Transverse colon (tissue), 4 donors: ENCODE data around the gene PRKACB.

Experiments
- EP300 ChIP-seq: sonication (generic); formaldehyde crosslinking; IDR thresholded peaks from one replicate; pipeline ENCODE4 v1.6.1; 2017; ENCODE audit warnings: antibody characterized with exemption, low read depth
- POLR2A ChIP-seq: fragments of 450-650 bp; IDR thresholded peaks from one replicate; pipeline ENCODE4 v1.6.1; 2016; ENCODE audit warnings: antibody characterized with exemption, mild to moderate bottlenecking, moderate library complexity
- POLR2AphosphoS5 ChIP-seq, 3 donors: sonication (generic); formaldehyde crosslinking; IDR thresholded peaks; one replicate each; pipeline ENCODE4 v1.6.1; 2016; ENCODE audit warnings: antibody characterized with exemption in 3 of 3
- TF ChIP-seq, protein P1 (sequence below), 5 experiments: fragments of 200-600 bp in 3 of 5; fragments of 450-650 bp in 2 of 5; sonication (generic) in 3 of 5; IDR thresholded peaks; 1 replicate in 2 of 5; 2 replicates in 3 of 5; pipeline ENCODE4 v1.5.1; 2016 to 2017; ENCODE audit warnings: antibody characterized with exemption in 5 of 5, inconsistent platforms in 3 of 5, mild to moderate bottlenecking in 2 of 5, moderate library complexity in 1 of 5

DNA sequence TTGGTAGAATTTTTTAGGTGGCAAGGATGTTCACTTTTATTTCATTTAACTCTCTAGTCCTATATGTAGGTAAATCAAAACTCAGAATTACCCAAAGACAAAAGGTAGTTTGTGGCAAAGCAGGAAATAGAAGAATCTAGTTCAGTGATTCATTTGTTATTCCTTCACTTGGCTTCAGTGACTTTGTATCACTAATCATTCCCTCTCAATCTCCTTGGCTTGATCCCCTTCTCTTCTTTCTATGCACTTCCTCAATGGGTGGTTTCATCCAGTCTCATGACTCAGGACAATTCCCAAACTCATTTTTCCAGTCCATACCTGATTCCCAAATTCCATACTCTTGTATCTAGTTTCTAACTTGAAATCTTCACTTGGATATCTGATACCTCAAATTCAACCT, 64.9 kb downstream of the PRKACB start:
- TF ChIP-seq, protein P1, sequence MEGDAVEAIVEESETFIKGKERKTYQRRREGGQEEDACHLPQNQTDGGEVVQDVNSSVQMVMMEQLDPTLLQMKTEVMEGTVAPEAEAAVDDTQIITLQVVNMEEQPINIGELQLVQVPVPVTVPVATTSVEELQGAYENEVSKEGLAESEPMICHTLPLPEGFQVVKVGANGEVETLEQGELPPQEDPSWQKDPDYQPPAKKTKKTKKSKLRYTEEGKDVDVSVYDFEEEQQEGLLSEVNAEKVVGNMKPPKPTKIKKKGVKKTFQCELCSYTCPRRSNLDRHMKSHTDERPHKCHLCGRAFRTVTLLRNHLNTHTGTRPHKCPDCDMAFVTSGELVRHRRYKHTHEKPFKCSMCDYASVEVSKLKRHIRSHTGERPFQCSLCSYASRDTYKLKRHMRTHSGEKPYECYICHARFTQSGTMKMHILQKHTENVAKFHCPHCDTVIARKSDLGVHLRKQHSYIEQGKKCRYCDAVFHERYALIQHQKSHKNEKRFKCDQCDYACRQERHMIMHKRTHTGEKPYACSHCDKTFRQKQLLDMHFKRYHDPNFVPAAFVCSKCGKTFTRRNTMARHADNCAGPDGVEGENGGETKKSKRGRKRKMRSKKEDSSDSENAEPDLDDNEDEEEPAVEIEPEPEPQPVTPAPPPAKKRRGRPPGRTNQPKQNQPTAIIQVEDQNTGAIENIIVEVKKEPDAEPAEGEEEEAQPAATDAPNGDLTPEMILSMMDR (IDR thresholded peaks at IDR 0.05): no peak
- no peak for TF ChIP-seq POLR2A
- TF ChIP-seq EP300: no peak
- no peak for TF ChIP-seq POLR2AphosphoS5 (IDR thresholded peaks at IDR 0.05)
